Ishikawa (cell line): ENCODE results near the gene MYLIP.

Source experiments
- CEBPB ChIP-seq: IDR thresholded peaks from 2 replicates; pipeline ENCODE4 v1.6.1; 2012
- CREB1 ChIP-seq: IDR thresholded peaks from 2 replicates; pipeline ENCODE4 v1.6.1; 2012; ENCODE audit warnings: low read depth
- EGR1 ChIP-seq: IDR thresholded peaks from 2 replicates; pipeline ENCODE4 v1.6.1; 2012
- EP300 ChIP-seq: IDR thresholded peaks from 2 replicates; pipeline ENCODE4 v1.6.1; 2012; ENCODE audit warnings: borderline replicate concordance
- FOXM1 ChIP-seq: IDR thresholded peaks from 2 replicates; pipeline ENCODE4 v1.6.1; 2012; ENCODE audit warnings: low read depth, borderline replicate concordance
- MAX ChIP-seq: IDR thresholded peaks from 2 replicates; pipeline ENCODE4 v1.6.1; 2012
- NFIC ChIP-seq: IDR thresholded peaks from 2 replicates; pipeline ENCODE4 v1.6.1; 2012
- RAD21 ChIP-seq: IDR thresholded peaks from 2 replicates; pipeline ENCODE4 v1.6.1; 2012; ENCODE audit warnings: low read depth
- REST ChIP-seq: IDR thresholded peaks from 2 replicates; pipeline ENCODE4 v1.6.1; 2012; ENCODE audit warnings: low read depth, mild to moderate bottlenecking
- TAF1 ChIP-seq: IDR thresholded peaks from 2 replicates; pipeline ENCODE4 v1.6.1; 2012; ENCODE audit warnings: low read depth, mild to moderate bottlenecking
- TCF12 ChIP-seq: IDR thresholded peaks from 2 replicates; pipeline ENCODE4 v1.6.1; 2012; ENCODE audit warnings: low read depth
- TEAD4 ChIP-seq: IDR thresholded peaks from 2 replicates; pipeline ENCODE4 v1.6.1; 2012
- USF1 ChIP-seq: IDR thresholded peaks from 2 replicates; pipeline ENCODE4 v1.6.1; 2012
- YY1 ChIP-seq: IDR thresholded peaks from 2 replicates; pipeline ENCODE4 v1.6.1; 2012; ENCODE audit warnings: low read depth
- ZBTB7A ChIP-seq: IDR thresholded peaks from 2 replicates; pipeline ENCODE4 v1.6.1; 2012; ENCODE audit warnings: low read depth

Gene MYLIP

GRCh38 chr6:16173167-16173940 is 44.5 kb downstream of the MYLIP start:
- TF ChIP-seq TAF1, result no peak
- TF ChIP-seq NFIC, result no peak
- TF ChIP-seq CREB1, result no peak
- TF ChIP-seq EP300, result no peak
- no peak for TF ChIP-seq CEBPB
- no peak for TF ChIP-seq YY1
- TF ChIP-seq RAD21, result no peak
- TF ChIP-seq TEAD4, result no peak
- TF ChIP-seq REST, result no peak
- no peak for TF ChIP-seq TCF12
- TF ChIP-seq EGR1, result no peak
- TF ChIP-seq FOXM1, result no peak
- TF ChIP-seq ZBTB7A, result no peak

- TF ChIP-seq MAX (no peak), TEAD4 (no peak), RAD21 (no peak), YY1 (no peak), CEBPB (no peak), REST (no peak)
These were observed 45.7 kb downstream of the MYLIP start for GRCh38 chr6:16174416-16175078.

GRCh38 chr6:16177881-16178280 is 49.0 kb downstream of the MYLIP start:
- TF ChIP-seq ZBTB7A (no peak), NFIC (no peak)

- TF ChIP-seq MAX, result no peak
- no peak for TF ChIP-seq TEAD4
- TF ChIP-seq REST, result no peak
- TF ChIP-seq EGR1, result no peak
- TF ChIP-seq CREB1, result no peak
- TF ChIP-seq USF1, result no peak
- no peak for TF ChIP-seq YY1
- TF ChIP-seq FOXM1, result no peak
- no peak for TF ChIP-seq RAD21
These were observed 49.5 kb downstream of the MYLIP start for GRCh38 chr6:16178351-16178750.

- TF ChIP-seq EP300 (no peak), MAX (no peak), NFIC (no peak), REST (no peak), TCF12 (no peak), TEAD4 (no peak), TAF1 (no peak), FOXM1 (no peak), CEBPB (no peak), USF1 (no peak), RAD21 (no peak), YY1 (no peak), ZBTB7A (no peak), CREB1 (no peak), EGR1 (no peak)
These were observed 50.2 kb downstream of the MYLIP start for GRCh38 chr6:16179063-16179462.
